HCT116 (cell line): Measurements from ENCODE around the gene CSNK1G1. TPM values are rescaled to one million over a fixed set of nuclear protein-coding genes. Genes with fewer than 3 reads are reported as not detected.

Source experiments
- ATAC-seq: fragments of 200-7000 bp; cut with Tn5 transposase; 2 replicates; pipeline ENCODE4 v1.9.1; 2020; ENCODE audit warnings: mild to moderate bottlenecking, moderate library complexity
- BruUV-seq: library from RNA; stranded (reverse); fragments of 400-500 nt; replicated peaks from 2 replicates; lab custom pipeline; 2021; lab: Mats Ljungman, UMichigan
- CTCF ChIA-PET: fragments of 300-600 bp; sonication (Branson Sonifier 250); formaldehyde crosslinking; loops from one replicate; lab custom pipeline; 2021; ENCODE audit warnings: antibody characterized with exemption; lab: Charles Lee
- POLR2A ChIA-PET: fragments of 300-600, 350-600 bp; sonication (Branson Sonifier 250); formaldehyde crosslinking; loops from one replicate; lab custom pipeline; 2021; ENCODE audit warnings: antibody characterized with exemption; lab: Charles Lee
- RAD21 ChIA-PET, 2 experiments: fragments of 300-600 bp; sonication (Branson Sonifier 250); formaldehyde crosslinking; loops; one replicate each; lab custom pipeline; 2023; ENCODE audit warnings: low total read pairs in 2 of 2; ENCODE audit not compliant: uncharacterized antibody in 2 of 2, unreplicated experiment in 2 of 2, low non-redundant PET in 1 of 2; lab: Charles Lee
- DNase-seq: peaks from one replicate; pipeline ENCODE4 v3.0.0-alpha.2; 2010; ENCODE audit warnings: low read depth, low spot score
- H2AFZ ChIP-seq: fragments of 200-600 bp; shearing (Covaris generic), sonication (generic); 2 replicates; pipeline ENCODE4 v1.6.1; 2017; ENCODE audit warnings: low read depth, mixed run types, mixed read lengths, antibody characterized with exemption, low read length; ENCODE audit not compliant: poor library complexity, severe bottlenecking
- H3K27ac ChIP-seq: 2 replicates; pipeline ENCODE4 v1.5.1; 2012; ENCODE audit warnings: low read depth, low read length
- H3K27me3 ChIP-seq: fragments of 200-600 bp; sonication (generic); 2 replicates; pipeline ENCODE4 v1.6.1; 2016; ENCODE audit warnings: mixed run types, low read length, mixed read lengths; ENCODE audit not compliant: insufficient read depth
- H3K36me3 ChIP-seq, 2 experiments: fragments of 200-500 bp in 1 of 2; fragments of 200-600 bp in 1 of 2; sonication (Bioruptor generic) in 1 of 2; sonication (generic) in 1 of 2; 2 replicates each; pipeline versions ENCODE4 v1.5.1 to v1.6.1; 2014 to 2016; ENCODE audit warnings: low read length in 2 of 2, inconsistent platforms in 1 of 2, mixed read lengths in 1 of 2, mixed run types in 1 of 2; ENCODE audit not compliant: insufficient read depth in 2 of 2, control insufficient read depth in 1 of 2
- H3K4me1 ChIP-seq, 2 experiments: fragments of 200-600 bp in 1 of 2; sonication (generic) in 1 of 2; 2 replicates each; pipeline versions ENCODE4 v1.5.1 to v1.6.1; 2012 to 2017; ENCODE audit warnings: low read length in 2 of 2, inconsistent platforms in 1 of 2, mild to moderate bottlenecking in 1 of 2, mixed read lengths in 1 of 2, mixed run types in 1 of 2, moderate library complexity in 1 of 2; ENCODE audit not compliant: insufficient read depth in 2 of 2, control insufficient read depth in 1 of 2
- H3K4me2 ChIP-seq: fragments of 200-600 bp; sonication (generic); 2 replicates; pipeline ENCODE4 v1.6.1; 2017; ENCODE audit warnings: mixed run types, low read length, mixed read lengths
- H3K4me3 ChIP-seq, 2 experiments: fragments of 200-600 bp in 1 of 2; sonication (generic) in 1 of 2; replicated peaks in 1 of 2; 2 replicates each; pipeline ENCODE4 v1.5.1; 2011 to 2016; ENCODE audit warnings: low read length in 2 of 2, control low read depth in 1 of 2, low read depth in 1 of 2, mild to moderate bottlenecking in 1 of 2, mixed read lengths in 1 of 2, mixed run types in 1 of 2
- H3K79me2 ChIP-seq: fragments of 200-600 bp; sonication (generic); 2 replicates; pipeline ENCODE4 v1.6.1; 2017; ENCODE audit warnings: mild to moderate bottlenecking, mixed run types, low read length, moderate library complexity, mixed read lengths; ENCODE audit not compliant: insufficient read depth
- H3K9ac ChIP-seq: fragments of 200-600 bp; sonication (generic); 2 replicates; pipeline ENCODE4 v1.6.1; 2016; ENCODE audit warnings: low read length, mixed read lengths
- H3K9me2 ChIP-seq: fragments of 200-600 bp; sonication (generic), shearing (Covaris generic); 2 replicates; pipeline ENCODE4 v1.6.1; 2017; ENCODE audit warnings: mixed run types, mild to moderate bottlenecking, moderate library complexity; ENCODE audit not compliant: insufficient read depth
- H3K9me3 ChIP-seq, 2 experiments: fragments of 200-500 bp in 1 of 2; fragments of 200-600 bp in 1 of 2; sonication (Bioruptor generic) in 1 of 2; sonication (generic) in 1 of 2; 2 replicates each; pipeline ENCODE4 v1.6.1; 2014 to 2017; ENCODE audit warnings: low read length in 2 of 2, mixed read lengths in 2 of 2, inconsistent platforms in 1 of 2, low read depth in 1 of 2, mild to moderate bottlenecking in 1 of 2, mixed run types in 1 of 2, moderate library complexity in 1 of 2; ENCODE audit not compliant: control insufficient read depth in 1 of 2, insufficient read depth in 1 of 2
- H4K20me1 ChIP-seq: fragments of 200-600 bp; sonication (generic), shearing (Covaris generic); 2 replicates; pipeline ENCODE4 v1.6.1; 2017; ENCODE audit warnings: mixed run types, mild to moderate bottlenecking, moderate library complexity; ENCODE audit not compliant: insufficient read depth
- CEBPB ChIP-seq: IDR thresholded peaks from 2 replicates; pipeline ENCODE4 v1.6.1; 2012; ENCODE audit warnings: low read depth
- CTCF ChIP-seq, 3 experiments: fragments of 200-600 bp in 1 of 3; sonication (generic) in 1 of 3; IDR thresholded peaks in 2 of 3; conservative IDR thresholded peaks in 1 of 3; 2 replicates each; pipeline ENCODE4 v1.5.1; 2012 to 2017; ENCODE audit warnings: low read depth in 2 of 3, low read length in 2 of 3, antibody characterized with exemption in 1 of 3, borderline replicate concordance in 1 of 3, control low read depth in 1 of 3, mild to moderate bottlenecking in 1 of 3, mixed read lengths in 1 of 3, mixed run types in 1 of 3, moderate library complexity in 1 of 3; ENCODE audit not compliant: insufficient read depth in 1 of 3
- EGR1 ChIP-seq: IDR thresholded peaks from 2 replicates; pipeline ENCODE4 v1.6.1; 2012; ENCODE audit warnings: low read depth
- EZH2phosphoT487 ChIP-seq: fragments of 200-600 bp; IDR thresholded peaks from 2 replicates; pipeline ENCODE4 v1.6.1; 2018; ENCODE audit warnings: antibody characterized with exemption, borderline replicate concordance
- JUND ChIP-seq: IDR thresholded peaks from 2 replicates; pipeline ENCODE4 v1.6.1; 2012
- MAX ChIP-seq: IDR thresholded peaks from 2 replicates; pipeline ENCODE4 v1.6.1; 2012
- POLR2AphosphoS5 ChIP-seq: IDR thresholded peaks from 2 replicates; pipeline ENCODE4 v1.6.1; 2011; ENCODE audit warnings: mild to moderate bottlenecking, low read depth, low read length, moderate library complexity
- REST ChIP-seq: IDR thresholded peaks from 2 replicates; pipeline ENCODE4 v1.6.1; 2012; ENCODE audit warnings: low read depth
- SIN3A ChIP-seq: IDR thresholded peaks from 2 replicates; pipeline ENCODE4 v1.6.1; 2012; ENCODE audit warnings: low read depth
- SRF ChIP-seq: IDR thresholded peaks from 2 replicates; pipeline ENCODE4 v1.6.1; 2012; ENCODE audit warnings: low read depth
- YY1 ChIP-seq: IDR thresholded peaks from 2 replicates; pipeline ENCODE4 v1.6.1; 2011; ENCODE audit warnings: low read length, low read depth, moderate library complexity, mild to moderate bottlenecking; ENCODE audit not compliant: insufficient replicate concordance; ENCODE audit errors: extremely low read depth
- ZBTB33 ChIP-seq: IDR thresholded peaks from 2 replicates; pipeline ENCODE4 v1.6.1; 2011; ENCODE audit warnings: mild to moderate bottlenecking, low read length, moderate library complexity; ENCODE audit not compliant: insufficient replicate concordance; ENCODE audit errors: extremely low read depth
- intact Hi-C: fragments of 100-400 bp; cut with micrococcal nuclease; formaldehyde crosslinking; loops from 2 replicates; pipeline ENCODE4 v1.10.0; 2022
- total RNA-seq: library from RNA; stranded (reverse); gene quantifications from one replicate; pipeline ENCODE4 v1.2.1, GENCODE V29; 2021; ENCODE audit not compliant: unreplicated experiment

The CSNK1G1 gene
- total RNA-seq, 1 experiment from 2014 or later = 21.1 TPM

- TF ChIP-seq CEBPB = no peak
- no peak for TF ChIP-seq MAX
- TF ChIP-seq, all 23 proteins: peak for 0
Observed at GRCh38 chr15:64143276-64143675, 212.7 kb downstream of the CSNK1G1 start (continued).

GRCh38 chr15:64141798-64142512, 214.0 kb downstream of the CSNK1G1 start:
- POLR2A ChIA-PET = no interaction called here
- no TSS peak for BruUV-seq
- RAD21 ChIA-PET = no interaction called here
- CTCF ChIA-PET = interaction anchor here (1.5 kb wide), 1 partner anchor 12 kb away, joined by 5 read pairs; no protein-coding TSS in a partner anchor
- Histone ChIP-seq H3K4me1 (no peaks in the 10 kb centered on the region), H3K79me2 (no peaks in the 10 kb centered on the region), H3K9me2 (no peaks in the 10 kb centered on the region), H2AFZ (no peak overlapping the region), H3K36me3 (peaks cover 10 to 11% of the 10 kb centered on the region in 2 experiments; a peak in 3 of 4 replicates), H4K20me1 (no peaks in the 10 kb centered on the region), H3K9ac (no peak overlapping the region), H3K4me2 (no peak overlapping the region), H3K27me3 (no peaks in the 10 kb centered on the region), H3K4me3 (no peak overlapping the region), H3K27ac (no peak overlapping the region), H3K9me3 (no peaks in the 10 kb centered on the region)
- no peak for DNase-seq
- no peak for ATAC-seq
- TF ChIP-seq POLR2AphosphoS5 = no peak
- TF ChIP-seq ZBTB33 = no peak
- TF ChIP-seq YY1 = no peak
- no peak for TF ChIP-seq REST
- TF ChIP-seq EZH2phosphoT487 = no peak
- no peak for TF ChIP-seq SIN3A
- TF ChIP-seq JUND = no peak
- TF ChIP-seq CEBPB = no peak
- no peak for TF ChIP-seq EGR1
- no peak for TF ChIP-seq SRF
- no peak for TF ChIP-seq CTCF (IDR thresholded peaks at IDR 0.05 in 2 of 3, conservative IDR thresholded peaks at IDR 0.05 in 1 of 3; ENCODE audit: borderline replicate concordance in 1 of 3, insufficient read depth in 1 of 3, low read depth in 2 of 3, low read length in 2 of 3)
- intact Hi-C loops = no loop called here
